Bronchial epithelial cell (primary cell): Measurements from ENCODE around the gene STUB1. TPM values are rescaled to one million over a fixed set of nuclear protein-coding genes. Genes with fewer than 3 reads are reported as not detected.
A peak's percentile ranks its signal among the peaks of the same experiment; 100 is the strongest.

Experiments used
- DNase-seq: peaks from one replicate; pipeline ENCODE4 v3.0.0-alpha.2; 2010; ENCODE audit warnings: low read depth
- FAIRE-seq: peaks from 2 replicates; lab custom pipeline; 2011; peaks lifted over from hg19 to GRCh38; lab: Jason Lieb, UNC
- H3K27me3 ChIP-seq: 2 replicates; pipeline ENCODE4 v1.5.1; 2011; ENCODE audit warnings: low read length; ENCODE audit not compliant: control insufficient read depth, insufficient read depth
- H3K36me3 ChIP-seq: 2 replicates; pipeline ENCODE4 v1.5.1; 2011; ENCODE audit warnings: low read length; ENCODE audit not compliant: control insufficient read depth, insufficient read depth
- H3K4me3 ChIP-seq: 2 replicates; pipeline ENCODE4 v1.5.1; 2011; ENCODE audit warnings: mild to moderate bottlenecking, low read depth, low read length, control low read depth
- total RNA-seq: library from RNA; depleted of rRNA; stranded (reverse); fragments of >200 nt; gene quantifications from 2 replicates; pipeline ENCODE4 v1.2.1, GENCODE V29; 2014
- TF ChIP-seq, protein P1 (sequence below): IDR thresholded peaks from 2 replicates; pipeline ENCODE4 v1.5.1; 2011; ENCODE audit warnings: mild to moderate bottlenecking, moderate library complexity, low read length, control low read depth, inconsistent platforms; ENCODE audit not compliant: insufficient read depth, severe bottlenecking

The STUB1 gene
- total RNA-seq, 1 donor from 2014 or later = 204 TPM

- TF ChIP-seq, protein P1, sequence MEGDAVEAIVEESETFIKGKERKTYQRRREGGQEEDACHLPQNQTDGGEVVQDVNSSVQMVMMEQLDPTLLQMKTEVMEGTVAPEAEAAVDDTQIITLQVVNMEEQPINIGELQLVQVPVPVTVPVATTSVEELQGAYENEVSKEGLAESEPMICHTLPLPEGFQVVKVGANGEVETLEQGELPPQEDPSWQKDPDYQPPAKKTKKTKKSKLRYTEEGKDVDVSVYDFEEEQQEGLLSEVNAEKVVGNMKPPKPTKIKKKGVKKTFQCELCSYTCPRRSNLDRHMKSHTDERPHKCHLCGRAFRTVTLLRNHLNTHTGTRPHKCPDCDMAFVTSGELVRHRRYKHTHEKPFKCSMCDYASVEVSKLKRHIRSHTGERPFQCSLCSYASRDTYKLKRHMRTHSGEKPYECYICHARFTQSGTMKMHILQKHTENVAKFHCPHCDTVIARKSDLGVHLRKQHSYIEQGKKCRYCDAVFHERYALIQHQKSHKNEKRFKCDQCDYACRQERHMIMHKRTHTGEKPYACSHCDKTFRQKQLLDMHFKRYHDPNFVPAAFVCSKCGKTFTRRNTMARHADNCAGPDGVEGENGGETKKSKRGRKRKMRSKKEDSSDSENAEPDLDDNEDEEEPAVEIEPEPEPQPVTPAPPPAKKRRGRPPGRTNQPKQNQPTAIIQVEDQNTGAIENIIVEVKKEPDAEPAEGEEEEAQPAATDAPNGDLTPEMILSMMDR = no peak
- no peaks in the 10 kb centered on the region for H3K27me3 ChIP-seq
- DNase-seq (no peak), FAIRE-seq (no peak)
- H3K4me3 ChIP-seq = peak overlapping the region; percentile 58
- peaks cover 2% of the 10 kb centered on the region for H3K36me3 ChIP-seq
Observed at GRCh38 chr16:643050-643368, 37.2 kb upstream of the STUB1 start.

DNA sequence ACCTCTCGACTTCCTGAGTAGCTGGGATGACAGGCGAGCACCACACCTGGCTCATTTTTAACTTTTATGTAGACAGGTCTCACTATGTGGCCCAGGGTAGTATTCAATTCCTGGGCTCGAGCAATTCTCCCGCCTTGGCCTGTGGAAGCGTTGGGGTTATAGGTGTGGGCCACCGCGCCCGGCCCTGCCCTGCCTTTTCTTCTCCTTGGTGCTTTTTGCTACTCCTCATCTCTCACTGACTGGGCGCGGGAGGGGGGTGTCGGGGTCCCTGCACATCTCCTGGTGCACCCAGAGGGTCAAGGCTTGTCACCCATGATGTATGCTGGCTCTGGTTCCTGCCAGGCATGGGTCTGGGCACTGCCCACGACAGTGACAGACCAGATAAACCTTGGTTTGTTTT is 35.7 kb upstream of the STUB1 start:
- peaks cover 2% of the 10 kb centered on the region for H3K36me3 ChIP-seq
- DNase-seq (no peak), FAIRE-seq (no peak)
- H3K27me3 ChIP-seq = no peaks in the 10 kb centered on the region
- H3K4me3 ChIP-seq = no peak overlapping the region
- TF ChIP-seq, protein P1 = no peak

GRCh38 chr16:645852-646678 is 34.1 kb upstream of the STUB1 start:
- FAIRE-seq (no peak), DNase-seq (no peak)
- TF ChIP-seq, protein P1 = no peak
- no peak overlapping the region for H3K4me3 ChIP-seq
- peaks cover 2% of the 10 kb centered on the region for H3K36me3 ChIP-seq
- no peaks in the 10 kb centered on the region for H3K27me3 ChIP-seq

DNA sequence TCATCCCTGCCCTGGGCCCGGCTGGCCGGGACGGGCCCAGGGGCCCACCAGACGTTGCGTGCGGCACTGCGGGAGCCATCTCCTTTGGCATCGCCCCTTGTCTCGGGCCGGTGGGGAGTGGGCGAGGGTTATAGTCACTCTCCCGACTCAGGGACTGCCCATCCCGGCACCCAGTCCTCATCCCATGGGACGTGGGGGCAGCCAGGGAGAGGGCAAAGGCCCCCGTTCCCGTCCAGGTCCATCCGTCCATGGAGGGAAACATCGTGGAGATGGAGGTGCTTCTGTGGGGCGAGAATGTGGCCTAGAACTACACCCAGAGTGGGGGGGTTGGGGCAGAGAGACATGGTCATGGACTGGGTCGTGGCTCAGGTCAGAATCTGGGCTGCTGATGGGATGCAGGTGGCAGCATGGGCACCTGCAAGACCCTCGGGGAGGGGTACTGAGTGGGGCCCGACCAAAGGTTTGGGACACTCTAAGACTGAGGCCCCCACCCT is 33.5 kb upstream of the STUB1 start:
- no peaks in the 10 kb centered on the region for H3K27me3 ChIP-seq
- H3K4me3 ChIP-seq = no peak overlapping the region
- H3K36me3 ChIP-seq = peaks cover 2% of the 10 kb centered on the region
- TF ChIP-seq, protein P1 = no peak
- no peak for DNase-seq
- no peak for FAIRE-seq

- H3K27me3 ChIP-seq = no peaks in the 10 kb centered on the region
- FAIRE-seq = no peak
- TF ChIP-seq, protein P1 = no peak
- peaks cover 2% of the 10 kb centered on the region for H3K36me3 ChIP-seq
- no peak for DNase-seq
- H3K4me3 ChIP-seq = no peak overlapping the region
Observed at GRCh38 chr16:647173-647902, 32.9 kb upstream of the STUB1 start.
